ENCODE results near the gene SUPT4H1. TPM values are rescaled to one million over a fixed set of nuclear protein-coding genes. Genes with fewer than 3 reads are reported as not detected.

SUPT4H1 gene
- 10 to 100 TPM; 55.9 to 68.3 (median 68.1) TPM for total RNA-seq
- total RNA-seq (2013), result 66.4 TPM

- Mint-ChIP-seq H3K9me3 (no peaks in the 10 kb centered on the region), H3K27me3 (ENCODE audit: low read depth in 2 of 2) (no peaks in the 10 kb centered on the region), H3K27ac (peak within 1 kb of the TSS; percentile 96 to 97), H3K4me1 (peaks cover 67 to 70% of the 10 kb centered on the region in 2 donors), H3K36me3 (peaks cover 19% of the 10 kb centered on the region), H3K4me3 (peak within 1 kb of the TSS; percentile 98)
- intact Hi-C loops (cut with micrococcal nuclease), result loop anchor here (1.0 to 2.0 kb wide), 4 partner anchors 8 to 35 kb away; partner anchors contain the start of gene TSPOAP1
- no peaks in the 10 kb centered on the region for H3K9me3 ChIP-seq (ENCODE audit: control insufficient read depth, insufficient read depth, low read length)
- peaks cover 23% of the 10 kb centered on the region for H3K4me1 ChIP-seq (ENCODE audit: control insufficient read depth, insufficient read depth, low read length)
- WGBS (ENCODE audit: insufficient coverage), result under 1% methylated on average over 60 of the region's 60 CpGs
- DNase-seq (peak; percentile 88 to 97), ATAC-seq (peak; percentile 91 to 97 (median 95))
- no peak for TF ChIP-seq CTCF (IDR thresholded peaks at IDR 0.05)
- H3K27me3 ChIP-seq (ENCODE audit: control insufficient read depth, insufficient read depth, low read length), result no peaks in the 10 kb centered on the region
- H3K36me3 ChIP-seq (ENCODE audit: control insufficient read depth, insufficient read depth, low read length), result peaks cover 37% of the 10 kb centered on the region
- H3K4me3 ChIP-seq (ENCODE audit: low read length), result peak within 1 kb of the TSS; percentile 87
- H3K27ac ChIP-seq (ENCODE audit: low read length), result peak within 1 kb of the TSS; percentile 93
Observed at GRCh38 chr17:58351831-58352595, at the start of gene SUPT4H1. Gene SUPT4H1, minus strand, starts transcription at chr17:58352201. Its CDS starts 66 bp downstream, at chr17:58352135.

GRCh38 chr17:58401287-58401686 is 49.3 kb upstream of the SUPT4H1 start:
- DNase-seq, result no peak
- Histone ChIP-seq H3K36me3 (ENCODE audit: control insufficient read depth, insufficient read depth, low read length) (no peaks in the 10 kb centered on the region), H3K27ac (ENCODE audit: low read length) (no peak overlapping the region), H3K4me1 (ENCODE audit: control insufficient read depth, insufficient read depth, low read length) (no peaks in the 10 kb centered on the region), H3K4me3 (ENCODE audit: low read length) (no peak overlapping the region), H3K9me3 (ENCODE audit: control insufficient read depth, insufficient read depth, low read length) (no peaks in the 10 kb centered on the region), H3K27me3 (ENCODE audit: control insufficient read depth, insufficient read depth, low read length) (no peaks in the 10 kb centered on the region)
- intact Hi-C loops (cut with micrococcal nuclease), result no loop called here
- Mint-ChIP-seq H3K27ac (no peak overlapping the region), H3K4me1 (no peaks in the 10 kb centered on the region), H3K36me3 (no peaks in the 10 kb centered on the region), H3K9me3 (no peaks in the 10 kb centered on the region), H3K27me3 (ENCODE audit: low read depth in 2 of 2) (no peaks in the 10 kb centered on the region), H3K4me3 (no peak overlapping the region)
- no peak for TF ChIP-seq CTCF (IDR thresholded peaks at IDR 0.05)
- WGBS (ENCODE audit: insufficient coverage), result 84% methylated on average over 2 of the region's 2 CpGs
- ATAC-seq, result no peak

- ATAC-seq, result no peak
- Mint-ChIP-seq H3K27me3 (ENCODE audit: low read depth in 2 of 2) (no peaks in the 10 kb centered on the region), H3K4me3 (no peak overlapping the region), H3K36me3 (no peaks in the 10 kb centered on the region), H3K27ac (no peak overlapping the region), H3K4me1 (no peaks in the 10 kb centered on the region), H3K9me3 (no peaks in the 10 kb centered on the region)
- Histone ChIP-seq H3K9me3 (ENCODE audit: control insufficient read depth, insufficient read depth, low read length) (no peaks in the 10 kb centered on the region), H3K27ac (ENCODE audit: low read length) (no peak overlapping the region), H3K4me3 (ENCODE audit: low read length) (no peak overlapping the region), H3K36me3 (ENCODE audit: control insufficient read depth, insufficient read depth, low read length) (no peaks in the 10 kb centered on the region), H3K4me1 (ENCODE audit: control insufficient read depth, insufficient read depth, low read length) (no peaks in the 10 kb centered on the region), H3K27me3 (ENCODE audit: control insufficient read depth, insufficient read depth, low read length) (no peaks in the 10 kb centered on the region)
- DNase-seq, result no peak
- intact Hi-C loops (cut with micrococcal nuclease), result no loop called here
- no peak for TF ChIP-seq CTCF (IDR thresholded peaks at IDR 0.05)
Observed at GRCh38 chr17:58400826-58401225, 48.8 kb upstream of the SUPT4H1 start.

- Mint-ChIP-seq H3K9me3 (no peaks in the 10 kb centered on the region), H3K27ac (no peak overlapping the region), H3K27me3 (ENCODE audit: low read depth in 2 of 2) (no peaks in the 10 kb centered on the region), H3K4me3 (no peak overlapping the region), H3K36me3 (no peaks in the 10 kb centered on the region), H3K4me1 (no peaks in the 10 kb centered on the region)
- no peaks in the 10 kb centered on the region for H3K4me1 ChIP-seq (ENCODE audit: control insufficient read depth, insufficient read depth, low read length)
- WGBS (ENCODE audit: insufficient coverage), result 90% methylated on average over 3 of the region's 3 CpGs
- no peak overlapping the region for H3K27ac ChIP-seq (ENCODE audit: low read length)
- H3K4me3 ChIP-seq (ENCODE audit: low read length), result no peak overlapping the region
- no peaks in the 10 kb centered on the region for H3K9me3 ChIP-seq (ENCODE audit: control insufficient read depth, insufficient read depth, low read length)
- no peaks in the 10 kb centered on the region for H3K36me3 ChIP-seq (ENCODE audit: control insufficient read depth, insufficient read depth, low read length)
- H3K27me3 ChIP-seq (ENCODE audit: control insufficient read depth, insufficient read depth, low read length), result no peaks in the 10 kb centered on the region
- intact Hi-C loops (cut with micrococcal nuclease), result no loop called here
- DNase-seq (no peak), ATAC-seq (no peak)
- TF ChIP-seq CTCF (IDR thresholded peaks at IDR 0.05), result no peak
Observed at GRCh38 chr17:58399974-58400373, 48.0 kb upstream of the SUPT4H1 start.
